ENCODE measurements around the gene CSTPP1.
"Not testable (repeated sequence)": the region's sequence is repeated elsewhere in the genome, so short reads cannot be mapped to it uniquely, and the experiment has no call there.

The CSTPP1 gene

GRCh38 chr11:46961041-46961440, 24.5 kb downstream of the CSTPP1 start:
- DNase-seq: no peak

DNA sequence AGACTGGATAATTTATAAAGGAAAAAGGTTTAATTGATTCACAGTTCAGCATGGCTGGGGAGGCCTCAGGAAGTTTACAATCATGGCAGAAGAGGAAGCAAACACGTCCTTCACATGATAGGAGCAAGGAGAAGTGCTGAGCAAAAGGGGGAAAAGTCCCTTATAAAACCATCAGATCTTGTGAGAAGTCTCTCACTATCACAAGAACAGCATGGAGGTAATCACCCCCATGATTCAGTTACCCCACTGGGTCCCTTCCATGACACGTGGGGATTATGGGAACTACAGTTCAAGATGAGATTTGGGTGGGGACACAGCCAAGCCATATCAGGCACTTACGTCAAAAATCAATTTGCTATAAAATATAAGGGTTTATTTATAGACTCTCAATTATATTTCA, 25.3 kb downstream of the CSTPP1 start:
- DNase-seq: not testable (repeated sequence)

DNA sequence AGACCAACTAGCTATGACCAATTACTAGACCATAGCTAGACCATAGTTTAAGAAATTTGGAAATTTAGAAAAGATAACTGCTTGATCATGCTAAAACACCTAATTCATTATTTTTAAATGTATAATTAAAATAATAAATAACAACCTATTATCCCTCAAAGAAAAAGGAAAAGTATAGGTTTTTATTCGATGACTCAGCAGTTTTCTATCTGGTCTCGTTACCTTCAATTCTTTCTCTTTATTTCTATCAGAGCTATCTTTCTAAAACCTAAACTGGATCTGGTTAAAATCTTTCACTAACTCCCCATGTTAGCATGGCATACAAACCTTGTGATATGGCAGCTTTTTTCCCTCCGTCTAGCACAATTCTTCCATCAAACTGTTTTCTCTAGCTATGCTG, 27.3 kb downstream of the CSTPP1 start:
- no peak for DNase-seq

GRCh38 chr11:46966773-46967172, 30.2 kb downstream of the CSTPP1 start:
- no peak for DNase-seq

DNA sequence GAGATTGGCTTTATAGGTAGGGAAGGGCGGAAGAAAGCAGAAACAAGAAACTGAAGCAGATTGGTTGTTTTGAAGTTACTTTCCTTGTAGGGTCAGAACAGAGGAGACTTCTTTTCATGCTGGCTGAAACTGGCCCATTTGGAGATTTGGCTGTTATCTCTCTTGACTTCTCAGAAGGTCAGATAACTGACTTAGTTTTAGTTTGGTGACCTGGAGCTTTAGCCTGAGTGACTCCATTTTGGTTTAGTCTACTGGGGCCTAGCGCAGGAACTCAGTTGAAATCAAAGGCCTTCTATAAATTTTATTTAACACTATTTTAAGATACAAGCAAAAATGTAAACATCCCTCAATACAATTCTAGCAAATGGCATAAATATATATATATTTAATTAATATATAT, 31.4 kb downstream of the CSTPP1 start:
- DNase-seq: no peak

DNA sequence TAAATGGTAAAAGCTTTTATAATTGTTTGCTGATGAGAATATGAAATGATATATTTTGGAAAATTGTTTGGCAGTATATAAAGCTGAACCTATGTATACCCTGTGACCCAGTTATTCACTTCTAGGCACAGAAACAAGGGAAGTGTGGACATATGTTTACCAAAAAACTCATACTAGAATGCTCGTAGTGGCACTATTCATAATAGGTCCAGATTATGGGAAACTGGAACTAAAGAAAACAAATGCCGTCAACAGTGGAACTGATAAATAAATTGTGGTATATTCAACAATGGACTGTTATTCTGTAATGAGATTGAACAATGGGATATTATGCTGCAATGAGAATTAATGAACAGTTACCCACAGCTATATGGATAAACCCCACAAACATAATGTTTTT, 32.8 kb downstream of the CSTPP1 start:
- DNase-seq: no peak

GRCh38 chr11:46970913-46971625, 34.5 kb downstream of the CSTPP1 start:
- DNase-seq: no peak

GRCh38 chr11:46972343-46972742, 35.8 kb downstream of the CSTPP1 start:
- no peak for DNase-seq

DNA sequence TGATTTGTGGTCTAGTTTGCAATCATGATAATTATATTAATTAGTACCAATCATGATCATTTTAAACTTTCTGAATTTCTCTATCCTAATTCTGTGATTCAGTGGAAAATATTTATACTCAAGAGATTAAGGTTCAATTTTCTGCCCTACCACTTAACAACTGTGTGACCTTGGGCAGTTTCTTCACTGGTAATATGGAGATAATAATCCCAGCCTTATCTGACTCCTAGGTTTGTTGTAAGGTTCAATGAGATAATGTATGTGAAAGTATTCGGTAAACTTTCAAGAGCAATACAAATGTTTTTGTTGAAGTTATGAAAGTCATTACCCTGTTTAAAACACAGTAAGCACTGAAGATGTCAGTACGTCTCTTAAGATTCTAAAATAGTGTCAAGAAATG, 36.3 kb downstream of the CSTPP1 start:
- DNase-seq: no peak

DNA sequence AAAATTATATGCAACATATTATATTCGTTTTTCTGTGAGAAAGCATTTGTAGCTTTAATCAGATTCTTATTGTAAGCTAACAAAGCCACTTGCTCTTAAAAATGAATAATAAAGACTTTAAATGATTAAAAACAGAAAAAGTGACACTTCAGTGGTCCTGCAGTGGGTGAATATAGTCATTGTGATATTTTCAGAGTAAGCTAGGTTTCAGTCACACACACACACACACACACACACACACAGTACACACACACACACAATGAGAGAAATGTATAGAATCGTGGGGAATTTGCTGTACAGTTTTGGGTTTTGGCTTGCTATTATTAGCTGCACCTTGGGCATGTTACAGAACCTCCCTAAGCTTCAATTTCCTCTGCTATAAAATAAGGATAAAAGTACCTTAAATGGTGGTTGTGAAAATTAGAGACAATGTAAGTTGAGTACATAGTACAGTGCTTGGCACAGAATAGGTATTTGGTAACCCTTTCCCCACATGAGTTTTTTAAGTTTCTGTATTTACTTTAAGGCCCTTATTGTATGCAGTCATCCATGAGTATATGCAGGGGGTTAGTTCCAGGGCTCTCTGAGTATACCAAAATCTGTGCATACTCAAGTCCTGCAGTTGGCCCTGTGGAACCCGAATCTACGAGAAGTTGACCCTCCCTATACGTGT, 39.8 kb downstream of the CSTPP1 start:
- DNase-seq: no peak

- peak in 2 of 3 experiments; percentile 29 to 35 for DNase-seq
Measured at GRCh38 chr11:46977038-46977813, 40.7 kb downstream of the CSTPP1 start.

- DNase-seq: no peak
Measured at GRCh38 chr11:46978005-46978491, 41.5 kb downstream of the CSTPP1 start.

DNA sequence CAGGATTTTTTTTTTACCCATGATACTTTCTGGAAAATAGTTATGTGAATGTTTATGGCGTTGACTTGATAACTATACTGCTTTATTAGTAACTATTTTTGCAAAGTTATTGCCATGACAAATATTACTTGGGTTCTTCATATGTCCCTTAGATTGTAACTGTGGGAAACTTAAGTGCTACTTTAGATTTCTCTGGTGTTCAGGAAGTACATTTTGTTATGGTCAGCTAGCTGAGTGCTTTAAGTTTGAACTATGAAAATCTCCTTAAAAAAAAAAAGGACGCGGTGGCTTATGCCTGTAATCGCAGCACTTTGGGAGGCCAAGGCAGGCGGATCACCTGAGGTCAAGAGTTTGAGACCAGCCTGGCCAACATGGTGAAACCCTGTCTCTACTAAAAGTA, 42.8 kb downstream of the CSTPP1 start:
- DNase-seq: no peak

GRCh38 chr11:46981436-46981835, 44.9 kb downstream of the CSTPP1 start:
- DNase-seq: no peak

- DNase-seq: no peak
Measured at GRCh38 chr11:46982797-46983452, 46.4 kb downstream of the CSTPP1 start.

- no peak for DNase-seq
Measured at GRCh38 chr11:46983598-46983997, 47.0 kb downstream of the CSTPP1 start.

GRCh38 chr11:46984548-46984947, 48.0 kb downstream of the CSTPP1 start:
- no peak for DNase-seq

DNA sequence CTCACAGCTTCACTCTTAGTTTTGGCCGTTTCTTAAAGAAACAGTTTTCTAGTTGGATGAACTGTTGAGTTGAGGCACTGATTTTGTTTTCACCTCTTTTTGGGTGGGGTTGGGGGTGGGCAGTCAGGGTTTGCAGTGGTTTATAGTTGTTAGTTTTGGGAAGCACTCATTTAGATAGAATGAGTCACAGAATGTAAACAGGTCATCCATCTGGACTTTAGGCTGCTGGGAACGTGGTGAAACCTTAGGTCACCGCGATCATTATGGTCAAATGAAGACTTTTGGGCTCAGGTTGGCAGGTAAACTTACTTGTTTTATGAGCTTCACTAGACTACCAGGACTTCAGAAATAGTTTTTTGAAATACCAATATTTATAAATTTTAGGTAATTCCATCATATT, 48.4 kb downstream of the CSTPP1 start:
- DNase-seq: no peak

DNA sequence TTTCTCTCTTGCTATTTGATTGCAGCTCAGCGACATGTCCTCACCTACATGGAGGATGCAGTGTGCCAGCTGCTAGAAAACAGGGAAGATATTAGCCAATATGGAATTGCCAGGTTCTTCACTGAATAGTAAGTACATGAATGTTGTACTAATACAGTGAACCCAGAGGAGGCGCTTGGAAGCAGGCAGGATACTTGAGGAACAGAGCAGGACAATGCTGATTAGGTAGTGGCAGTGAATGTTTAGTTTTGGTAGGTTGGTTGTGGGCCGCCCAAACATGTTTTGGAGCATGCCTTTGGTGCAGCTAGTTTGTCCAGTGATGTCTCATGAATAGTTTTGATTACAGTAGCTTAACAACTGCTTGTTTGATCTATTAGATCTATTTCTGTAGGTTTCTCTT, 50.6 kb downstream of the CSTPP1 start:
- no peak for DNase-seq

DNA sequence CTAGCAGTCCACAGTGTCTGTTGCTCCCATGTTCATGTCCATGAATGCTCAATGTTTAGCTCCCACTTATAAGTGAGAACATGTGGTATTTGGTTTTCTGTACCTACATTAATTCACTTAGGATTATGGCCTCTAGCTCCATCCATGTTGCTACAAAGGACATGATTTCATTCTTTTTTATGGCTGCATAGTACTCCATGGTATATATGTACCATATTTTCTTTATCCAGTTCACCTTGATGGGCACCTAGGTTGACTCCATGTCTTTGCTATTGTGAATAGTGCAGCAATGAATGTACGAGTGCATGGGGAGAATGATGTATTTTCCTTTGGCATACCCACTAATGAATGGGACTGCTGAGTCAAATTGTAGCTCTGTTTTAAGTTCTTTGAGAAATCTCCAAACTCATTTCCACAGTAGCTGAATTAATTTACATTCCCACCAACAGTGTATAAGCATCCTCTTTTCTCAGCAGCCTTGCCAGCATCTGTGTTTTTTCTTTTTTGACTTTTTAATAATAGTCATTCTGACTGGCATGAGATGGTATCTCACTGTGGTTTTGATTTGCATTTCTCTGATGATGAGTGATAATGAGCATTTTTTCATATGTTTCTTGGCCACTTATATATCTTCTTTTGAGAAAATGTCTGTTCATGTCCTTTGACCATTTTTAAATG, 53.4 kb downstream of the CSTPP1 start:
- not testable (repeated sequence) for DNase-seq

GRCh38 chr11:46991391-46991790, 54.8 kb downstream of the CSTPP1 start:
- DNase-seq: peak in 1 of 3 experiments; percentile 19

GRCh38 chr11:46992386-46992785, 55.8 kb downstream of the CSTPP1 start:
- not testable (repeated sequence) for DNase-seq

GRCh38 chr11:46997796-46998195, 61.2 kb downstream of the CSTPP1 start:
- not testable (repeated sequence) for DNase-seq

All from NCI-H1417 (cell line).